Measurements from ENCODE around the gene TMEM254.

DNA sequence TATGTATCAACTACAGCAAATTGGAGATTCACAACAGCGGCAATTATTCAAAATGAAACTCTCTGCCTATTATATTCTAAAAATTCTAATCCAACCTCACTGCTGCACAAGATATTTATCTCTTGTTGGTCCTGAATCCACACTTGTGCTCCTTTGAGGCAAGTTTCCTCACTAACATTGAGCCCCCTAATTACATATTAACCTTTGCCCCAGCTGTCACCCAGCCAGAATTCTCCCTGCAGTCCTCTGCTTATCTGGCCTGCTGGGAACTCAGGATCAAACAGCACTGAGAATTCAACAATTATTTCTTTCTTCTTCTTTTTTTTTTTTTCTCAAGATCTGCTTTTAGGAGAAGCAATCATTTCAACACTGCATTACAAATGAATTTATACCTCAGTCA lies 32.5 kb downstream of the TMEM254 start:
- TF ChIP-seq, protein P1, sequence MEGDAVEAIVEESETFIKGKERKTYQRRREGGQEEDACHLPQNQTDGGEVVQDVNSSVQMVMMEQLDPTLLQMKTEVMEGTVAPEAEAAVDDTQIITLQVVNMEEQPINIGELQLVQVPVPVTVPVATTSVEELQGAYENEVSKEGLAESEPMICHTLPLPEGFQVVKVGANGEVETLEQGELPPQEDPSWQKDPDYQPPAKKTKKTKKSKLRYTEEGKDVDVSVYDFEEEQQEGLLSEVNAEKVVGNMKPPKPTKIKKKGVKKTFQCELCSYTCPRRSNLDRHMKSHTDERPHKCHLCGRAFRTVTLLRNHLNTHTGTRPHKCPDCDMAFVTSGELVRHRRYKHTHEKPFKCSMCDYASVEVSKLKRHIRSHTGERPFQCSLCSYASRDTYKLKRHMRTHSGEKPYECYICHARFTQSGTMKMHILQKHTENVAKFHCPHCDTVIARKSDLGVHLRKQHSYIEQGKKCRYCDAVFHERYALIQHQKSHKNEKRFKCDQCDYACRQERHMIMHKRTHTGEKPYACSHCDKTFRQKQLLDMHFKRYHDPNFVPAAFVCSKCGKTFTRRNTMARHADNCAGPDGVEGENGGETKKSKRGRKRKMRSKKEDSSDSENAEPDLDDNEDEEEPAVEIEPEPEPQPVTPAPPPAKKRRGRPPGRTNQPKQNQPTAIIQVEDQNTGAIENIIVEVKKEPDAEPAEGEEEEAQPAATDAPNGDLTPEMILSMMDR (IDR thresholded peaks at IDR 0.05 in 8 of 11, conservative IDR thresholded peaks at IDR 0.05 in 3 of 11) = no peak
- TF ChIP-seq POLR2AphosphoS5 (IDR thresholded peaks at IDR 0.05) (no peak), POLR2A (IDR thresholded peaks at IDR 0.05) (no peak)
